ENCODE results near the gene MT4.
A peak's percentile ranks its signal among the peaks of the same experiment; 100 is the strongest.
"Not testable (repeated sequence)": the region's sequence is repeated elsewhere in the genome, so short reads cannot be mapped to it uniquely, and the experiment has no call there.

The MT4 gene

GRCh38 chr16:56582911-56583310, 18.0 kb downstream of the MT4 start:
- H3K27ac ChIP-seq (ENCODE audit: insufficient read depth, low read depth, low read length, poor library complexity, severe bottlenecking); H3K9me3 ChIP-seq (ENCODE audit: control insufficient read depth, low read length); H3K36me3 ChIP-seq (ENCODE audit: control insufficient read depth, insufficient read depth, low read length); H3K4me3 ChIP-seq (ENCODE audit: insufficient read depth, low read depth, low read length); H3K4me1 ChIP-seq (ENCODE audit: control insufficient read depth, insufficient read depth, low read length): not testable (repeated sequence)
- WGBS, 2 experiments: 96 to 100% methylated on average over 2 of the region's 2 CpGs
- H3K27me3 ChIP-seq (ENCODE audit: control insufficient read depth, insufficient read depth, low read length, poor library complexity, severe bottlenecking): peaks cover 22% of the 10 kb centered on the region

DNA sequence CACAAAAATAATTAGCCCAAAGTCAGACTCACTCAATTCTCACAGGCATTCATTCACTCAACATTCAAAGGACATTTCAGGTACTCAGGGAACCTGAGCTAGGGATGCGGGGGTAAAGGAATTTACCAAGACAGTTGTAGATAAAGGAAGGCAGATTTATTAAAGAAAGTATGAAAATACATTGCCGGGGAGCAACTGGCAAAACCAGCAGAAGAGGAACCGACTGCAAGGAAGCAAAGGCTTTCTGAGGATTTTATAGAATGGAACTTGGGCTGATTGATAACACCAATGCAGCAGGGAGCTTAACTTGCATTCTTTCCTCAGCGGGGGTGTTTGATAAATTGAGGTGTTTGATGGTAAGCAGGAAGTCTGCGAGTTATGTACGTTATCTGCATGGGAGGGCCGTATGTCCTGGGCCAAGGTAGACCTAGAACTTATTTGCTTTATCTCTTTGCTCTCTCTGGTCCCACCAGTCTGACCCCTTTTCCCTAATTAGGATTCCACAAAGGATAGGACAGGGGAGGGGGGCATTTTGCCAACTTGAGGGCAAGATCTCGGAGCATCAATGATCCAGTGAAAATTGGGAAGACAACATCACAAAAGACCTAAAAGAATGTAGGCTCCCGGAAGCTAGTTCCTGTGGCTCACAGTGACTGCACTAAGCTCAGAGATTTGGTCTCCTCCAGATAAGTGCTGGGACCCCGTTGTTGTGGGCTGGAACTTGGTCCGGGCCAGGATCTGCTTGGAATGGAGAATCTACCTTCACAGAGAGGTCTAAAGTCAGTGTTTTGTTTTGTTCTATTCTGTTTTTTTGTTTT, 18.7 kb downstream of the MT4 start:
- Histone ChIP-seq H3K27ac (ENCODE audit: insufficient read depth, low read depth, low read length, poor library complexity, severe bottlenecking) (no peak overlapping the region), H3K4me3 (ENCODE audit: insufficient read depth, low read depth, low read length) (no peak overlapping the region), H3K36me3 (ENCODE audit: control insufficient read depth, insufficient read depth, low read length) (no peaks in the 10 kb centered on the region), H3K4me1 (ENCODE audit: control insufficient read depth, insufficient read depth, low read length) (no peaks in the 10 kb centered on the region), H3K27me3 (ENCODE audit: control insufficient read depth, insufficient read depth, low read length, poor library complexity, severe bottlenecking) (peaks cover 29% of the 10 kb centered on the region), H3K9me3 (ENCODE audit: control insufficient read depth, low read length) (no peaks in the 10 kb centered on the region)
- 83 to 87% methylated on average over 11 of the region's 11 CpGs for WGBS, 2 experiments

GRCh38 chr16:56584276-56584675, 19.4 kb downstream of the MT4 start:
- H3K4me1 ChIP-seq (ENCODE audit: control insufficient read depth, insufficient read depth, low read length): no peaks in the 10 kb centered on the region
- WGBS, 2 experiments: 89% methylated on average over 11 of the region's 11 CpGs
- no peaks in the 10 kb centered on the region for H3K36me3 ChIP-seq (ENCODE audit: control insufficient read depth, insufficient read depth, low read length)
- no peak overlapping the region for H3K27ac ChIP-seq (ENCODE audit: insufficient read depth, low read depth, low read length, poor library complexity, severe bottlenecking)
- no peaks in the 10 kb centered on the region for H3K9me3 ChIP-seq (ENCODE audit: control insufficient read depth, low read length)
- H3K4me3 ChIP-seq (ENCODE audit: insufficient read depth, low read depth, low read length): no peak overlapping the region
- H3K27me3 ChIP-seq (ENCODE audit: control insufficient read depth, insufficient read depth, low read length, poor library complexity, severe bottlenecking): peaks cover 36% of the 10 kb centered on the region

DNA sequence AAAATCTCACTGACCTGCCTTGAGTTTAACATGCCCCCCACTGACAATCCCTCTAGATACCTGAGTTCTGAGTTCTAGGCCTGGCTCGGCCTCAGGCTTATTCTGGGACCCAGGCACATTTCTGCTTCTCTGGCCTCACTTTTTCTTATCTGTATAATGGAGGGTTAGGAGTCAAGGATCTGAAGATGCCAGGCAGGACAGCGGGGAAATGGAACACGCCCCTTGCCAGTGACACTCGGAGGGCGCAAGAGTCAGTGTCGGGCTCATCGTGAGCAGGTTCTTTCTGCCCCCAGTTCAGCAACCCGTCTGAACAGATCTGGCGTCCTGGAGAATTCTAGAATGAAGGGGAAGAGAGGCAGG, 23.9 kb downstream of the MT4 start:
- Histone ChIP-seq H3K27ac (ENCODE audit: insufficient read depth, low read depth, low read length, poor library complexity, severe bottlenecking) (no peak overlapping the region), H3K4me1 (ENCODE audit: control insufficient read depth, insufficient read depth, low read length) (peaks cover 4% of the 10 kb centered on the region), H3K9me3 (ENCODE audit: control insufficient read depth, low read length) (no peaks in the 10 kb centered on the region), H3K4me3 (ENCODE audit: insufficient read depth, low read depth, low read length) (peak overlapping the region; percentile 39), H3K36me3 (ENCODE audit: control insufficient read depth, insufficient read depth, low read length) (no peaks in the 10 kb centered on the region), H3K27me3 (ENCODE audit: control insufficient read depth, insufficient read depth, low read length, poor library complexity, severe bottlenecking) (peaks cover 68% of the 10 kb centered on the region)
- WGBS, 2 experiments: 49 to 56% methylated on average over 9 of the region's 9 CpGs

- Histone ChIP-seq H3K27ac (ENCODE audit: insufficient read depth, low read depth, low read length, poor library complexity, severe bottlenecking) (no peak within 1 kb of the TSS), H3K4me1 (ENCODE audit: control insufficient read depth, insufficient read depth, low read length) (peaks cover 4% of the 10 kb centered on the region), H3K27me3 (ENCODE audit: control insufficient read depth, insufficient read depth, low read length, poor library complexity, severe bottlenecking) (peaks cover 68% of the 10 kb centered on the region), H3K36me3 (ENCODE audit: control insufficient read depth, insufficient read depth, low read length) (no peaks in the 10 kb centered on the region), H3K4me3 (ENCODE audit: insufficient read depth, low read depth, low read length) (peak within 1 kb of the TSS; percentile 39), H3K9me3 (ENCODE audit: control insufficient read depth, low read length) (no peaks in the 10 kb centered on the region)
- WGBS, 2 experiments: 7% methylated on average over 87 of the region's 87 CpGs
These were observed 24.5 kb downstream of the MT4 start, which contains the start of gene MT3 for GRCh38 chr16:56589141-56590039. Gene MT3, plus strand, starts transcription at chr16:56589528. Its CDS starts 63 bp downstream, at chr16:56589591.

DNA sequence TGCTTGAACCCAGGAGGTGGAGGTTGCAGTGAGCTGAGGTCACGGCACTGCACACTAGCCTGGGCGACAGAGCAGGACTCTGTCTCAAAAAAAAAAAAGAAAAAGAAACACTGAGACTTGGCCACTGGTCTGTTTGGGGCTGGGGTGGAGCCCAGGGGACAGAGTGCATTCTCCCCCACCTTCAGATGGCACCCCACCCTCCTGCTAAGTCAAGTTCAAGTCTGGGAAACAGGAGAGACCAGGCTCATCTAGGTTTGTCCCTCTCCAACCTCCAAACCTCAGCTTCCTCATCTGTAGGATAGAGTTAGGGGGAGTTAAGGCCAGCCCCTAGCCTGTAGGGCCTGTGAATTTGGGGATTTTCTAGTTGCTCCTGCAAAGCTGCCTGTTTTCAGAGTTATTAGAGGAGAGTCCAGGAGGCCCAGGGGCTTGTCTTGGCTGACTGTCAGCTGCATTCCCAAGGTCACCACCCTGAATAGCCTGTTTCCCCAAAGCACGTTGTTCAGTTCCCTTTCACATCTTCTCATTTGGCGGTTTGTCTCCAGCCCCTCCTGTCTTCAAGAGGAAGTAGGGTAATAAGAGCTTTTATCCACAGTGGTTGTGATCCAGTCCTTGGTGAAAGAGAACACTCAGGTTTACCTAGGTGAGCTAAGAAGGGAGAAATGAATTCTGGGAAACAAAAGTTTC, 26.6 kb downstream of the MT4 start:
- peaks cover 4% of the 10 kb centered on the region for H3K4me1 ChIP-seq (ENCODE audit: control insufficient read depth, insufficient read depth, low read length)
- H3K9me3 ChIP-seq (ENCODE audit: control insufficient read depth, low read length): no peaks in the 10 kb centered on the region
- no peak overlapping the region for H3K4me3 ChIP-seq (ENCODE audit: insufficient read depth, low read depth, low read length)
- no peaks in the 10 kb centered on the region for H3K36me3 ChIP-seq (ENCODE audit: control insufficient read depth, insufficient read depth, low read length)
- H3K27me3 ChIP-seq (ENCODE audit: control insufficient read depth, insufficient read depth, low read length, poor library complexity, severe bottlenecking): peaks cover 59% of the 10 kb centered on the region
- no peak overlapping the region for H3K27ac ChIP-seq (ENCODE audit: insufficient read depth, low read depth, low read length, poor library complexity, severe bottlenecking)
- WGBS, 2 experiments: 83% methylated on average over 4 of the region's 4 CpGs

- H3K4me3 ChIP-seq (ENCODE audit: insufficient read depth, low read depth, low read length): no peak overlapping the region
- H3K27me3 ChIP-seq (ENCODE audit: control insufficient read depth, insufficient read depth, low read length, poor library complexity, severe bottlenecking): peaks cover 37% of the 10 kb centered on the region
- H3K4me1 ChIP-seq (ENCODE audit: control insufficient read depth, insufficient read depth, low read length): peaks cover 4% of the 10 kb centered on the region
- 54 to 67% methylated on average over 4 to 6 of the region's 6 CpGs for WGBS, 2 experiments
- H3K27ac ChIP-seq (ENCODE audit: insufficient read depth, low read depth, low read length, poor library complexity, severe bottlenecking): no peak overlapping the region
- no peaks in the 10 kb centered on the region for H3K36me3 ChIP-seq (ENCODE audit: control insufficient read depth, insufficient read depth, low read length)
- no peaks in the 10 kb centered on the region for H3K9me3 ChIP-seq (ENCODE audit: control insufficient read depth, low read length)
These were observed 28.9 kb downstream of the MT4 start for GRCh38 chr16:56593573-56594291.

DNA sequence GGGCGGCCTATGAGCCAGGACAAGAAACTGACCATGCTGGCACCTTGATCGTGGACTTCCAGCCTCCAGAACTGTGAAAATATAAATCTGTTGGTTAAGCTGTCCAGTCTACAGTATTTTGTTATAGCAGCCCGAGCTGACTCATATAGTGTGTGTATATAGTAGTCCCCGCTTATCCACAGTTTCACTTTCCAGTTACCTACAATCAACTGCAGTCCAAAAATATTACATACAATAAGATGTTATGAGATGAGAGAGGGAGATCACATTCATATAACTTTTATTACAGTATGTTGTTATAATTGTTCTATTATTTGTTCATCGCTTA, 29.4 kb downstream of the MT4 start:
- Histone ChIP-seq H3K9me3 (ENCODE audit: control insufficient read depth, low read length) (no peaks in the 10 kb centered on the region), H3K27me3 (ENCODE audit: control insufficient read depth, insufficient read depth, low read length, poor library complexity, severe bottlenecking) (peaks cover 32% of the 10 kb centered on the region), H3K27ac (ENCODE audit: insufficient read depth, low read depth, low read length, poor library complexity, severe bottlenecking) (no peak overlapping the region), H3K36me3 (ENCODE audit: control insufficient read depth, insufficient read depth, low read length) (no peaks in the 10 kb centered on the region), H3K4me1 (ENCODE audit: control insufficient read depth, insufficient read depth, low read length) (peaks cover 4% of the 10 kb centered on the region), H3K4me3 (ENCODE audit: insufficient read depth, low read depth, low read length) (no peak overlapping the region)
- WGBS, 2 experiments: 94 to 100% methylated on average over 2 of the region's 5 CpGs

GRCh38 chr16:56600398-56600999, 35.6 kb downstream of the MT4 start:
- Histone ChIP-seq H3K27me3 (ENCODE audit: control insufficient read depth, insufficient read depth, low read length, poor library complexity, severe bottlenecking) (peaks cover 9% of the 10 kb centered on the region), H3K36me3 (ENCODE audit: control insufficient read depth, insufficient read depth, low read length) (no peaks in the 10 kb centered on the region), H3K27ac (ENCODE audit: insufficient read depth, low read depth, low read length, poor library complexity, severe bottlenecking) (no peak overlapping the region), H3K4me1 (ENCODE audit: control insufficient read depth, insufficient read depth, low read length) (peaks cover 4% of the 10 kb centered on the region), H3K4me3 (ENCODE audit: insufficient read depth, low read depth, low read length) (no peak overlapping the region), H3K9me3 (ENCODE audit: control insufficient read depth, low read length) (no peaks in the 10 kb centered on the region)
- 51 to 60% methylated on average over 8 of the region's 8 CpGs for WGBS, 2 experiments

All from ectodermal cell (in vitro differentiated cells).